Ammon's horn (tissue), 1 donor: Measurements from ENCODE around the gene ST3GAL4.
"Not testable (repeated sequence)": the region's sequence is repeated elsewhere in the genome, so short reads cannot be mapped to it uniquely, and the experiment has no call there.

Experiments
- DNase-seq: peaks from one replicate; pipeline ENCODE4 v3.0.0-alpha.2; 2016; ENCODE audit warnings: low spot score

The ST3GAL4 gene

GRCh38 chr11:126387857-126388256, 32.4 kb downstream of the ST3GAL4 start:
- no peak for DNase-seq

- no peak for DNase-seq
Measured at GRCh38 chr11:126390272-126390867, 34.9 kb downstream of the ST3GAL4 start.

- DNase-seq: no peak
Measured at GRCh38 chr11:126391286-126391954, 35.9 kb downstream of the ST3GAL4 start.

GRCh38 chr11:126391970-126392632, 36.6 kb downstream of the ST3GAL4 start:
- peak; percentile 81 for DNase-seq

GRCh38 chr11:126392633-126393013, 37.1 kb downstream of the ST3GAL4 start:
- DNase-seq: no peak

GRCh38 chr11:126393143-126393542, 37.7 kb downstream of the ST3GAL4 start:
- DNase-seq: no peak

GRCh38 chr11:126394036-126394435, 38.5 kb downstream of the ST3GAL4 start:
- DNase-seq: no peak

- DNase-seq: peak; percentile 46
Measured at GRCh38 chr11:126394634-126395072, 39.2 kb downstream of the ST3GAL4 start.

- not testable (repeated sequence) for DNase-seq
Measured at GRCh38 chr11:126395784-126396183, 40.3 kb downstream of the ST3GAL4 start.

GRCh38 chr11:126396266-126396665, 40.8 kb downstream of the ST3GAL4 start:
- DNase-seq: not testable (repeated sequence)

- no peak for DNase-seq
Measured at GRCh38 chr11:126396965-126397364, 41.5 kb downstream of the ST3GAL4 start.

- no peak for DNase-seq
Measured at GRCh38 chr11:126398296-126398695, 42.8 kb downstream of the ST3GAL4 start.

- DNase-seq: no peak
Measured at GRCh38 chr11:126398721-126399120, 43.2 kb downstream of the ST3GAL4 start.

GRCh38 chr11:126400019-126400418, 44.5 kb downstream of the ST3GAL4 start:
- no peak for DNase-seq

- DNase-seq: no peak
Measured at GRCh38 chr11:126400479-126400878, 45.0 kb downstream of the ST3GAL4 start.

- DNase-seq: no peak
Measured at GRCh38 chr11:126403022-126403581, 47.6 kb downstream of the ST3GAL4 start.

GRCh38 chr11:126403658-126404057, 48.2 kb downstream of the ST3GAL4 start:
- no peak for DNase-seq

GRCh38 chr11:126404367-126404766, 48.9 kb downstream of the ST3GAL4 start:
- DNase-seq: no peak

- DNase-seq: no peak
Measured at GRCh38 chr11:126405374-126405773, 49.9 kb downstream of the ST3GAL4 start.

GRCh38 chr11:126405906-126406305, 50.4 kb downstream of the ST3GAL4 start:
- no peak for DNase-seq

- no peak for DNase-seq
Measured at GRCh38 chr11:126406368-126406767, 50.9 kb downstream of the ST3GAL4 start.

- DNase-seq: no peak
Measured at GRCh38 chr11:126407101-126407521, 51.6 kb downstream of the ST3GAL4 start.
